ENCODE results near the gene MTHFSD.

MTHFSD gene

DNA sequence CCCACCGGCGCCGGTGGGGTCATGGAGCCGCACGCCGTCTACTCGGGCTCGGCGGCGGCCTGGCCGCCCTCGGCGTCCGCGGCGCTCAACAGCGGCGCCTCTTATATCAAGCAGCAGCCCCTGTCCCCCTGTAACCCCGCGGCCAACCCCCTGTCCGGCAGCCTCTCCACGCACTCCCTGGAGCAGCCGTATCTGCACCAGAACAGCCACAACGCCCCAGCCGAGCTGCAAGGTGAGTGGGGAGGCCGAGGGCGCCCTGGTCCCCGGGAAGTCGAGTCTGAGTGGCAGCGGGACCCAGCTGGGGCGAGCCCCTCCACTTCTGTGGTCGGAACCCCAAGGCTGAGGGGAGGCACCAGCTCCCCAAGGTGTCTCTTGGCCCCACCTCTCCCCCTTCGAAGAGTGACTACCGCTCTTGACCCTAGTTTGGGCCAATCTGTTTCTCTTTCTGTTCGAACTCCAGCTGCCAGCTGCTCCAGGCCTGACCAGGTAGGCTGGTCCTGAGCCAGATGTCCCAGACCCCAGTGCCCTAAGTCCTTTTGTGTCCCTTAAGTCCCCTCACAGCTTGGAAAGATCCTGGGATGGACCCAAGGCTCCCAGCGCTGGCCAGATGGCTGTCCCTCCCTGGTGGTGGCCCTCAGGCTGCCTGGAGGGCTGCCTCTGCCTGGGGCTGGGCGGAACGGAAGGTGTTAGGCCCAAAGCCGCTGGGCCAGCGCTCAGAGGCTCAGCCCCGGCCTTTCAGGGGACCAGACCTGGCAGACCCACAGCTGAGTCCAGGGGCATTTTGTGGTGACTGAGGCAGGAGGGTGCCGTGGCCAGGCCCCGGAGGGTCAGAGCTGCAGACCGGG is 43.5 kb downstream of the MTHFSD start:
- H3K9me3 ChIP-seq (replicated peaks in 1 of 11): no peaks in the 10 kb centered on the region
- no peak overlapping the region for H3K27ac ChIP-seq
- no peak overlapping the region for H3K4me2 ChIP-seq
- peaks cover 6 to 24% (median 20%) of the 10 kb centered on the region in 10 experiments; a peak in 18 of 20 replicates for H3K4me1 ChIP-seq
- H3K9ac ChIP-seq: no peak overlapping the region
- no peaks in the 10 kb centered on the region for H3K36me3 ChIP-seq
- no peak overlapping the region for H3K4me3 ChIP-seq
- H3K27me3 ChIP-seq: peaks cover 100% of the 10 kb centered on the region in 11 experiments
- TF ChIP-seq Cebpa-rat (IDR thresholded peaks at IDR 0.05): no peak
- H4K20me1 ChIP-seq: peaks cover 0 to 98% (median 82%) of the 10 kb centered on the region in 11 experiments; a peak in 18 of 22 replicates

DNA sequence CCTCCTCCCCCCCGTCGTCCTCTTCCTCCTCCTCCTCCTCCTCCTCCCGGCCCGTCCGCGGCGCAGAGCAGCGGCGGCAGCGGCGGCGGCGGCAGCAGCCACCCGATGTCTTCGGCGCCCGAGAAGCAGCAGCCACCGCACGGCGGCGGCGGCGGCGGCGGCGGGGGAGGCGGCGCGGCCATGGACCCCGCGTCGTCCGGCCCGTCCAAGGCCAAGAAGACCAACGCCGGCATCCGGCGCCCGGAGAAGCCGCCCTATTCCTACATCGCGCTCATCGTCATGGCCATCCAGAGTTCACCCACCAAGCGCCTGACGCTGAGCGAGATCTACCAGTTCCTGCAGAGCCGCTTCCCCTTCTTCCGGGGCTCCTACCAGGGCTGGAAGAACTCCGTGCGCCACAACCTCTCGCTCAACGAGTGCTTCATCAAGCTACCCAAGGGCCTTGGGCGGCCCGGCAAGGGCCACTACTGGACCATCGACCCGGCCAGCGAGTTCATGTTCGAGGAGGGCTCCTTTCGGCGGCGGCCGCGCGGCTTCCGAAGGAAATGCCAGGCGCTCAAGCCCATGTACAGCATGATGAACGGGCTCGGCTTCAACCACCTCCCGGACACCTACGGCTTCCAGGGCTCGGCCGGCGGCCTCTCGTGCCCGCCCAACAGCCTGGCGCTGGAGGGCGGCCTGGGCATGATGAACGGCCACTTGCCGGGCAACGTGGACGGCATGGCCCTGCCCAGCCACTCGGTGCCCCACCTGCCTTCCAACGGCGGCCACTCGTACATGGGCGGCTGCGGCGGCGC is 44.4 kb downstream of the MTHFSD start, which contains the start of gene FOXF1:
FOXF1 (plus strand) TSS at position 63 of the 797 bp plus-strand sequence; CDS start at position 106, 43 bp downstream.
- Histone ChIP-seq H3K4me3 (peak within 1 kb of the TSS; percentile 55 to 74 (median 64)), H3K36me3 (no peaks in the 10 kb centered on the region), H3K4me1 (peaks cover 6 to 28% (median 22%) of the 10 kb centered on the region in 10 experiments; a peak in 19 of 20 replicates), H3K27ac (no peak within 1 kb of the TSS), H4K20me1 (peaks cover 0 to 98% (median 82%) of the 10 kb centered on the region in 11 experiments; a peak in 18 of 22 replicates), H3K4me2 (peak within 1 kb of the TSS; percentile 95 to 100 (median 98)), H3K9me3 (replicated peaks in 1 of 11) (no peaks in the 10 kb centered on the region), H3K9ac (peak within 1 kb of the TSS; percentile 18 to 76 (median 56); a peak in 17 of 22 replicates), H3K27me3 (peaks cover 100% of the 10 kb centered on the region in 11 experiments)
- no peak for TF ChIP-seq Cebpa-rat (IDR thresholded peaks at IDR 0.05)

DNA sequence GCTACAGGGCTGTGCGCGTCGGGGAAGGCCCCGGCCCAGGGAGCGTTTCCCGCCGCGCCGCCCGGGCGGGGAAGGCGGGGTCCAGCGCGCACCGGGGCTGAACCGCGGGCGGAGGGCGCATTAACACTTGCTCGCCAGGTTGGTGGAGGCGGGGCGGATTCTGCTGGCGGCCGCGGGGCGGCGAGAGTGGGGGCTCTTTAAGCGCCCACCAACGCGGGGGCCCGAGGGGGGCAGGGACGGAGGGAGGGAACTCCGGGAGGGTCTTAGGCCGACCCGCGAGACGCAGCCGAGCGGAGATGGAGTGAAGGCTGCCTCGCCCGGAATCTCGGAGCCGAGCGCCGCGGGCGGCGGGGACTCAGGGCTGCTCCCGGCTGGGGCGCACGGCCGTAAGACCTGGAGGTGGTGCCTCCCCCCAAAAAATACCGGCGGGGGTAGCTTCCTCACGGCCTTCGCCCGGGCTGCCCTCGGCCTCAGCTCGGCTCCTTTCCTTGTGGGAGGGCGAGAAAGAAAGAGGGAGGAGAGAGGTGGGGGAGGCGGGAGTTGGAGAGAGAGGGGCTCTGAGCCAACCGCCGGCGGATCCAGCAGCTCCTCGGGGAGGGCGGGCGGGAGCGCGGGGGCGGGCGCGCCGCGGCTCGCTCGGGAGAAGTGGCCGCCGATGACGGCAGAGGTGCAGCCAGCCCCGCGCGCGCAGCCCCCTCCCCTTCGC is 45.1 kb downstream of the MTHFSD start:
- no peaks in the 10 kb centered on the region for H3K9me3 ChIP-seq (replicated peaks in 1 of 11)
- TF ChIP-seq Cebpa-rat (IDR thresholded peaks at IDR 0.05): no peak
- H3K27me3 ChIP-seq: peaks cover 100% of the 10 kb centered on the region in 11 experiments
- peaks cover 6 to 35% (median 28%) of the 10 kb centered on the region in 10 experiments; a peak in 19 of 20 replicates for H3K4me1 ChIP-seq
- H3K4me2 ChIP-seq: peak overlapping the region; percentile 95 to 100 (median 98)
- peak overlapping the region; percentile 55 to 74 (median 64) for H3K4me3 ChIP-seq
- H3K36me3 ChIP-seq: no peaks in the 10 kb centered on the region
- no peak overlapping the region for H3K27ac ChIP-seq
- peak overlapping the region; percentile 18 to 76 (median 56); a peak in 16 of 22 replicates for H3K9ac ChIP-seq
- peaks cover 0 to 98% (median 83%) of the 10 kb centered on the region in 11 experiments; a peak in 18 of 22 replicates for H4K20me1 ChIP-seq

DNA sequence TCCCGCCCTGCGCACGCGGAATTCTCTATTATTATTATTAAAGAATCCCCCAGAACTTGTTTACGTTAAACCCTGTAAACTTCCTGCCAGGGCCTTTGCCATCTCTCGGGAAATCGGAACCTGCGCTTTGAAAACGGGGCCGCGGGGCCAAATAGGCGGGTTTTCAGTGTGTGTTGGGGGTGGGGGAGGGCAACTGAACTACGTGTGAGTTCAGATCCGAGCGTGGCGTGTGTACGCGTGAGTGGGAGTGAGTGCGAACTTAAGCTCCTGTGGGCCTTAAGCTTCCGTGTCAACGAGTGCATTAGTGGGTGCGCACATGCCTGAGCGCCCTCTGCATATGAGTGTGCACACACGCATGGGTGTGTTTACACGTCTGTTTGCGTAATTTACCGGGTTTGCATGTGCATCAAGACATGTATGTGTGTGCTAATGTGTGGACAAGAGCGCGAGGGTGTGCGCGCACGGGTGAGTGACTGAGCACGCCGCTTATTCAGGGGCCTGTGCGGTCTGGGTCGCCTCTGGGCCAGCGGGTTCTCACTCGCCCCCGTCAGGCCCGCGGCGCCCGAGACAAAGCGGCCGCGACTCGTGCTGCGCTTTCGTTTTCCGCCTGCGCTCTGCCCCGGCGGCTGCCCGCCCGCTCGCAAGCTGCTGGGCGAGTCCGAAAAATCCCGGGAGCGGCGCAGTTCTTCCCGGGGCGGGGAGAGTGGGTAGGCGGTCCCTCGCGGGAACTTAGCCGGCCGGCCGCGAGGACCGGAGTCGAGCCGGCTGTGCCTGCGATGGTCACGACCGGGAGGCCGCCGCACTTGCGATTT is 45.9 kb downstream of the MTHFSD start:
- Histone ChIP-seq H3K4me3 (peak overlapping the region; percentile 55 to 74 (median 64)), H3K4me1 (peaks cover 6 to 35% (median 28%) of the 10 kb centered on the region in 10 experiments; a peak in 19 of 20 replicates), H3K9me3 (replicated peaks in 1 of 11) (no peaks in the 10 kb centered on the region), H3K9ac (peak overlapping the region; percentile 18 to 76 (median 56); a peak in 17 of 22 replicates), H3K36me3 (no peaks in the 10 kb centered on the region), H3K27me3 (peaks cover 100% of the 10 kb centered on the region in 11 experiments), H3K4me2 (peak overlapping the region; percentile 95 to 100 (median 98)), H4K20me1 (peaks cover 0 to 98% (median 90%) of the 10 kb centered on the region in 11 experiments; a peak in 18 of 22 replicates), H3K27ac (no peak overlapping the region)
- TF ChIP-seq Cebpa-rat (IDR thresholded peaks at IDR 0.05): no peak

DNA sequence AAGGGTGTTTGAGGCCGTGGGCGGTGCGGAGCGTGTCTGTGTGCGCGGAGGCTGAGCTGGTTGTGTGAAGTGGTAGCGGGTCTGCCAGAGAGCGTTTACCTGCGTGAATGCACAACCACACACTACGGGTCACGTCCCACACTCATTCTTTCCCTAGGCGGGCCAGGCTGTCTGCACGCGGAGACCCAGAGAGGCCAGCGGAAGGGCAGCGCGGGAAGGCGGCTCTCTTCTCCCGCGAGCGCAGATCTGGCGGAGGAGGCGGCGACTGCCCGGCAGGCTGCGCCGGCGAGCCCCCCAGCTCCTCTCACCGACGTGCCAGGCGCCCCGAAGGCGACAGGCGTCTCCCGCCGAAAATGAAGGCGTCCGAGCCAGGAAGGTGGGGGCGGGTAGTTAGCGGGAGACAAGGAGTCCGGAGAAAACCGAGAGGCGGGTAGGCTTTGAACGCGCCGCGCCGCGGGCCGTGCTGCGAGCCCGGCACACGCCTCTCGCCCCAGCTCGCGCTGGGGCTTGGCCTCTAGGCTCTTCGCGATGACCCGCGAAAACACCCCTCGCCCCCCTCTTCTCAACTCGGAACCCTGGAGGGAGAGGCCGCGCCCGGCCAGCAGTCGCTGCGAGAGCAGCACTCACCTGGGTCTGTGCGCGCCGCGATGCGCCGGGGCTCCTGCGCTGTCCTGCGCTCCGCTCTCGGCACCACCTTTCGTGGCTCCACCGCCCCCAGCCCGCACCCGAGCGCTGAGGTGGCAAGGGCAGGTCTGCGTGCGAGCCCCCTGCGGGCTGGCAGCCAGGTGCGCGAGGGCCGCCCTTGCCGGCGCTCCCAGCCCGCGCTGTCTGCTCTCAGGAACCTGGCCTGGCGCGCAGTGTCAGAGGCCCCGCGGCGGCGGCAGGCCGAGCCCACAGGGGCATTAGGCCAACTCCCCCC is 46.7 kb downstream of the MTHFSD start:
- peak overlapping the region; percentile 95 to 100 (median 98); a peak in 18 of 22 replicates for H3K4me2 ChIP-seq
- no peak overlapping the region for H3K9ac ChIP-seq
- H3K4me1 ChIP-seq: peaks cover 6 to 35% (median 28%) of the 10 kb centered on the region in 10 experiments; a peak in 19 of 20 replicates
- no peaks in the 10 kb centered on the region for H3K36me3 ChIP-seq
- H3K27ac ChIP-seq: no peak overlapping the region
- H3K4me3 ChIP-seq: peak overlapping the region in 7 of 10 experiments; percentile 55 to 74 (median 64); a peak in 11 of 20 replicates
- H3K9me3 ChIP-seq (replicated peaks in 1 of 11): no peaks in the 10 kb centered on the region
- peaks cover 0 to 98% (median 91%) of the 10 kb centered on the region in 11 experiments; a peak in 18 of 22 replicates for H4K20me1 ChIP-seq
- no peak for TF ChIP-seq Cebpa-rat (IDR thresholded peaks at IDR 0.05)
- peaks cover 100% of the 10 kb centered on the region in 11 experiments for H3K27me3 ChIP-seq

DNA sequence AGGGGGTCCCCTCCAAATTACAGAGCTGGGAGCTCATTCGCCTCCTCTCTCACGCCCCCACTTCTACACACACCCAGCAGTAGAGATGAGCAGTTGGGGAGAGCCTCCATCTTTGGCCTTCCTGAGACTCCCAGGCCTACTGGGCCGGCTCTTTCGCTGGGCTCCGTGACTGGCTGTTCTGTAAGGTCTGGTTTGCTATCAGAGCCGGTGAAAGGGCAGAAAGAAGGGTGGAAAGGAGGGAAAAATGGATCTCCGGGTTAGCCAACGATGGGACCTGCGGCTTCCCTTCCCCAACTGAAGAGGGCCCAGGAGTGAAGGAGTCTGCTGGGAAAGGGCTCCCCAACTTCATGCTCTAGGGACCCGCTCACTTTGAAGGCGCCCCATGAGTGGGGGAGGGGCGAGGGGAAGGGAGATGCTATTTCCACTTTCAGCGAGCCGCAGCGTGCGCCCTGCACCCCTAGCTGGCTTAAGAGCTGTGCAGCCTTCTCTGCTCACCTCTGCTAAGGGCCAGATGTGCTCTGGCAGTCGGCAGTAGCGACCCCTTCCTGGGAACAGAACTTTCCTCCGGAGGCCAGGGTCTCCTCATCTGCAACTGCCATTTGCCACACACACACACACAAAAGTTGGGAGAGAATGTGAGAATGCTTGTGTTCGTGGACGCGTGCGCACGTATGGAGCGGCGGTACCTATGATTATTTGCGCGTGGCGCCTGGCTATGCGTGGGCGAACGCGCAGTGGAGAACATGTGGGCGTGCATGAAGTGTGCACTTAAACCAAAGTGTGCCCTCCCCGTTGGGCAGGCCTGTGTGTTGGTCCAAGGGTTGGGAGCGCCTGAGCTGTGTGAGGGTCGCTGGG is 47.6 kb downstream of the MTHFSD start:
- TF ChIP-seq Cebpa-rat (IDR thresholded peaks at IDR 0.05): no peak
- Histone ChIP-seq H3K27ac (no peak overlapping the region), H3K4me1 (peaks cover 6 to 35% (median 28%) of the 10 kb centered on the region in 10 experiments; a peak in 19 of 20 replicates), H3K9me3 (replicated peaks in 1 of 11) (no peaks in the 10 kb centered on the region), H4K20me1 (peaks cover 0 to 98% (median 91%) of the 10 kb centered on the region in 11 experiments; a peak in 17 of 22 replicates), H3K9ac (no peak overlapping the region), H3K4me2 (no peak overlapping the region), H3K27me3 (peaks cover 100% of the 10 kb centered on the region in 11 experiments), H3K36me3 (no peaks in the 10 kb centered on the region), H3K4me3 (no peak overlapping the region)

Measured in BLaER1 treated with 17β-estradiol and CSF1 and Interleukin-3, amounts not matched to agents 10 nM and 100 nM (cell line).